ENCODE data around the gene CNTD1.

DNA sequence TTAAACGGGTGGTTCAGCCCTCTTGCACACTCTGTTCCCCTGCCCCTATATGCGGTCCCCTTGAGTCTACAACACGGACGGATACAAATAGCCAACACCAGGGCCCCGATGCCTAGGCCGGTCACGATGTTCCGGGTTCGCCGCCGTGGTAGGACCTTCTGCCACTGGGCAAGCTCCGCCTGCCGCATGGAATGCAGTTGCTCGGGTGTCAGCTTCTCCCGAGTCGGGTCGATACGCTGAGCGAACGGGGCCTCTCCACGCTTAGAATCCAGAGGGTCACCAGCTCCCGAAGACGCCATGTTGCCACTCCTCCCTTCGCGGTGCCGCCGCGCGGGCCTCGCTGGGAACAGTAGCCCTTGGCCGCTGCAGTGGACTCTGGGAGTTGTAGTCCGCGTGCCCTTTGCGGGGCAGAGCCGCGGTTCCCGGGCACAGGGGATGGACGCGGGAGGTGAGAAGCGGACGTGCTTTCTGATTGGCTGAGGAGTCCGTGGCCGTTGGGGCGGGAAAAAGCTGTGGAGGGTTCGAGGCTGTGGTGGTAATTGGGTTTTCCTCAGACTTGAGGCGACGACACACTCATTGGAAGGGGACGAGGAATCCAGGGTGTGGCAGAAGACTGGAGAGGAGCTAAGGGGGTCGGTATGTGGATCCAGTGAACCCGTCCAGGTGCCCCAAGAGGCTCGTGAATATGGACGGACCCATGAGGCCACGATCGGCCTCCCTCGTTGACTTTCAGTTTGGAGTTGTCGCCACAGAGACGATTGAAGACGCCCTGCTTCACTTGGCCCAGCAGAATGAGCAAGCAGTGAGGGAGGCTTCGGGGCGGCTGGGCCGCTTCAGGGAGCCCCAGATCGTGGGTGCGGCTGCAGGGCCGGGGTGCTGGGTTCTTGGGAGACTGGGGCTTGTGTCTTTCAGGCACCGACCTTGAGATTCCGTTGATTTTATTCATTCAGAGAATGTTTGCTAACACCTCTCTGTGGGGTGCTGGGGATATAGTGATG lies at the start of gene CNTD1, which contains the start of gene COA3:
- TF ChIP-seq POLR2AphosphoS5 (IDR thresholded peaks at IDR 0.05; ENCODE audit: low read depth, low read length) (no peak), POLR2A (IDR thresholded peaks at IDR 0.05; ENCODE audit: low read depth, low read length) (peak; percentile 67; the same call in 1 of the 2 replicates)

Data from GM12892 (cell line).